Measurements from ENCODE around the gene C2CD2L. TPM values are rescaled to one million over a fixed set of nuclear protein-coding genes. Genes with fewer than 3 reads are reported as not detected.
"Not testable (repeated sequence)": the region's sequence is repeated elsewhere in the genome, so short reads cannot be mapped to it uniquely, and the experiment has no call there.

C2CD2L gene
- total RNA-seq, 1 donor from 2014 or later, result 6.1 TPM

- no peak for DNase-seq (ENCODE audit: low read depth)
- TF ChIP-seq, protein P1, sequence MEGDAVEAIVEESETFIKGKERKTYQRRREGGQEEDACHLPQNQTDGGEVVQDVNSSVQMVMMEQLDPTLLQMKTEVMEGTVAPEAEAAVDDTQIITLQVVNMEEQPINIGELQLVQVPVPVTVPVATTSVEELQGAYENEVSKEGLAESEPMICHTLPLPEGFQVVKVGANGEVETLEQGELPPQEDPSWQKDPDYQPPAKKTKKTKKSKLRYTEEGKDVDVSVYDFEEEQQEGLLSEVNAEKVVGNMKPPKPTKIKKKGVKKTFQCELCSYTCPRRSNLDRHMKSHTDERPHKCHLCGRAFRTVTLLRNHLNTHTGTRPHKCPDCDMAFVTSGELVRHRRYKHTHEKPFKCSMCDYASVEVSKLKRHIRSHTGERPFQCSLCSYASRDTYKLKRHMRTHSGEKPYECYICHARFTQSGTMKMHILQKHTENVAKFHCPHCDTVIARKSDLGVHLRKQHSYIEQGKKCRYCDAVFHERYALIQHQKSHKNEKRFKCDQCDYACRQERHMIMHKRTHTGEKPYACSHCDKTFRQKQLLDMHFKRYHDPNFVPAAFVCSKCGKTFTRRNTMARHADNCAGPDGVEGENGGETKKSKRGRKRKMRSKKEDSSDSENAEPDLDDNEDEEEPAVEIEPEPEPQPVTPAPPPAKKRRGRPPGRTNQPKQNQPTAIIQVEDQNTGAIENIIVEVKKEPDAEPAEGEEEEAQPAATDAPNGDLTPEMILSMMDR (conservative IDR thresholded peaks at IDR 0.05; ENCODE audit: low read depth, low read length), result no peak
- H3K4me3 ChIP-seq (ENCODE audit: low read depth, low read length), result no peak overlapping the region
Measured at GRCh38 chr11:119158467-119158866, 51.3 kb downstream of the C2CD2L start.

DNA sequence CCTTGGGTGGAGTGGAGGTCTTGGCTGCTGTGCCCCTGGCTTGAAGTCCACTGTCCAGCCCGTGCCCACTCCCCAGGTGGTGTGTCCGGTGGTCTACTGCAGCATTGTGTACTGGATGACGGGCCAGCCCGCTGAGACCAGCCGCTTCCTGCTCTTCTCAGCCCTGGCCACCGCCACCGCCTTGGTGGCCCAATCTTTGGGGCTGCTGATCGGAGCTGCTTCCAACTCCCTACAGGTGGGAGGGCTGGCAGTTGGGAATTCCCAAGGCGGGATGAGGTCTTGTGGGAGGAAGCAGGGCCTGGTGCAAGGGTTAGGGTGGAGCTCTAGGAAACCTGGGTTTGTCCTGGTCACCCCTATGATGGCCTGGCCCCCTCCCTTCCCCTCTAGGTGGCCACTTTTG, 53.0 kb downstream of the C2CD2L start:
- TF ChIP-seq, protein P1 (conservative IDR thresholded peaks at IDR 0.05; ENCODE audit: low read depth, low read length), result no peak
- H3K4me3 ChIP-seq (ENCODE audit: low read depth, low read length), result no peak overlapping the region
- no peak for DNase-seq (ENCODE audit: low read depth)

GRCh38 chr11:119161871-119162270, 54.7 kb downstream of the C2CD2L start:
- TF ChIP-seq, protein P1 (conservative IDR thresholded peaks at IDR 0.05; ENCODE audit: low read depth, low read length), result no peak
- no peak overlapping the region for H3K4me3 ChIP-seq (ENCODE audit: low read depth, low read length)
- DNase-seq (ENCODE audit: low read depth), result no peak

DNA sequence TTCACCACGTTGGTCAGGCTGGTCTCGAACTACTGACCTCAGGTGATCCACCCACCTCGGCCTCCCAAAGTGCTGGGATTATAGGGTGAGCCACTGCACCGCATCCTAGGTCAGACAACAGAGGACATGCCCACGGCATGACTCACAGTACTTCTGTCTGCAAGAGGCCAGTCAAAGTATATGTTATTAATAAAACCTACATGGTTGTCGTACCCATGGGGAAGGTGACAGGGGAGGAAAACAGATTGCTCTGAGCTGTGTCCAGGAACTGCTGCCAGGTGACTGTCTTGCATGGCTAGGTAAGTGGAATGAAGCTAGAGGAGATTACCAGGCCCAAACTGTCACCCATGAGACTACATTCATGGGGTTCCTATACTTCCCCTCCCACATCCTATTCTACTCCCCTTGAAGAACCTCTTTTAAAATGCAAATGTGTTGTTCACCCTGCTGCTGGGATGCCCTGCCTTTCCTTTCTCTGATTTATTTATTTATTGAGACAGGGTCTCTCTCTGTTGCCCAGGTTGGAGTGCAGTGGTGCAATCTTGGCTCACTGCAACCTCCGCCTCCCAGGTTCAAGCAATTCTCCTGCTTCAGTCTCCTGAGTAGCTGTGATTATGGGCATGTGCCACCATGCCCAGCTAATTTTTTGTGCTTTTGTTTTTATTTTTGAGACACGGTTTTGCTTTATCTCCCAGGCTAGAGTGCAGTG, 59.4 kb downstream of the C2CD2L start:
- H3K4me3 ChIP-seq (ENCODE audit: low read depth, low read length), result no peak overlapping the region
- TF ChIP-seq, protein P1 (conservative IDR thresholded peaks at IDR 0.05; ENCODE audit: low read depth, low read length), result no peak
- peak; percentile 41 for DNase-seq (ENCODE audit: low read depth)

- not testable (repeated sequence) for DNase-seq (ENCODE audit: low read depth); H3K4me3 ChIP-seq (ENCODE audit: low read depth, low read length)
Measured at GRCh38 chr11:119167077-119167458, 59.9 kb downstream of the C2CD2L start.

DNA sequence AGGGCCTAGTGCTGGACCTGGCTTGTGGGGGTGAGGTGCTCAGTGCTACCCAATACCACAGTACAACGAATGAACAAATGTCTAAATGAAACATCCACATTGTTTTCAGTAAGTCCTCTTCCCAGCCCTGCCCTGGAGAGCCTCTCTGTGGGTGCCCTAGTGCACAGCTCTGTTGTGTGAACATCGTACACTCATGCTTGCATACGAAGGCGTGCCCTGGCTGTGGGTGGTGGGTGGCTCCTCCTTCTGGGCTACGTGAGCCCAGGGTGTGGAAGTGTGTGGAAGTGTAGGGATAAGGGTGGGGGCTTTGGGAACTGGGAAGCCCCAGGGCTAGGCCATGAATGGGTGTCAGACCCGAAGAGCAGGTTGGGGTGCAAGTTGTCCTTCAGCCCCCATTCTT, 60.8 kb downstream of the C2CD2L start:
- H3K4me3 ChIP-seq (ENCODE audit: low read depth, low read length), result no peak overlapping the region
- TF ChIP-seq, protein P1 (conservative IDR thresholded peaks at IDR 0.05; ENCODE audit: low read depth, low read length), result no peak
- DNase-seq (ENCODE audit: low read depth), result no peak

Other genes starting within 250 kb of the C2CD2L start
- gene CXCR5, start 223.5 kb upstream of the C2CD2L start, total RNA-seq, result not detected in 2 replicates
- 20.7 and 25.7 TPM in 2 replicates for gene BCL9L, start 181.4 kb upstream of the C2CD2L start, total RNA-seq
- 0.14 TPM in 1 of 2 replicates, not detected in the other for gene UPK2, start 151.0 kb upstream of the C2CD2L start, total RNA-seq
- gene FOXR1, start 135.6 kb upstream of the C2CD2L start, total RNA-seq, result not detected in 2 replicates
- gene CENATAC, start 109.2 kb upstream of the C2CD2L start, total RNA-seq, result 13.0 and 14.1 TPM in 2 replicates
- 1,815 and 2,833 TPM in 2 replicates for gene RPS25, start 89.0 kb upstream of the C2CD2L start, total RNA-seq
- gene TRAPPC4, start 88.6 kb upstream of the C2CD2L start, total RNA-seq, result 116 and 155 TPM in 2 replicates
- 59.2 and 60.0 TPM in 2 replicates for gene SLC37A4, start 76.5 kb upstream of the C2CD2L start, total RNA-seq
- gene HYOU1, start 50.1 kb upstream of the C2CD2L start, total RNA-seq, result 115 and 135 TPM in 2 replicates
- gene VPS11, start 39.5 kb upstream of the C2CD2L start, total RNA-seq, result 13.1 and 19.2 TPM in 2 replicates
- gene HMBS, start 22.5 kb upstream of the C2CD2L start, total RNA-seq, result 17.0 and 37.1 TPM in 2 replicates
- gene DPAGT1, start 5.5 kb upstream of the C2CD2L start, total RNA-seq, result 24.8 and 32.3 TPM in 2 replicates
- gene HINFP, start 14.2 kb downstream of the C2CD2L start, total RNA-seq, result 11.9 and 13.7 TPM in 2 replicates
- under 0.01 TPM in 1 of 2 replicates, not detected in the other for gene ABCG4, start 41.7 kb downstream of the C2CD2L start, total RNA-seq
- 13.2 and 14.7 TPM in 2 replicates for gene NLRX1, start 61.4 kb downstream of the C2CD2L start, total RNA-seq
- not detected in 2 replicates for gene NHERF4, start 78.1 kb downstream of the C2CD2L start, total RNA-seq
- 11.2 and 17.4 TPM in 2 replicates for gene CBL, start 99.0 kb downstream of the C2CD2L start, total RNA-seq
- gene MCAM, start 209.8 kb downstream of the C2CD2L start, total RNA-seq, result 660 and 1,105 TPM in 2 replicates
- gene RNF26, start 227.2 kb downstream of the C2CD2L start, total RNA-seq, result 18.6 and 21.8 TPM in 2 replicates
- gene C1QTNF5, start 233.5 kb downstream of the C2CD2L start, total RNA-seq, result 0.87 and 1.8 TPM in 2 replicates
- gene MFRP, start 239.4 kb downstream of the C2CD2L start, total RNA-seq, result not detected in 2 replicates